ENCODE measurements around the gene ADAP1.

GRCh38 chr7:860149-860548 lies 94.3 kb downstream of the ADAP1 start:
- TF ChIP-seq CTCF (conservative IDR thresholded peaks at IDR 0.05; ENCODE audit: low read length) (no peak), EZH2phosphoT487 (IDR thresholded peaks at IDR 0.05; ENCODE audit: borderline replicate concordance) (no peak)

Data from Loucy (cell line).